Nephron progenitor cell (in vitro differentiated cells): Measurements from ENCODE around the gene C3.
"Not testable (repeated sequence)": the region's sequence is repeated elsewhere in the genome, so short reads cannot be mapped to it uniquely, and the experiment has no call there.

Experiments
- DNase-seq: peaks from one replicate; pipeline ENCODE4 v3.0.0; 2021
- H3K27ac Mint-ChIP-seq: 2 replicates; pipeline ENCODE4 v1.8.0; 2021; ENCODE audit warnings: mild to moderate bottlenecking, moderate library complexity, mixed read lengths
- H3K27me3 Mint-ChIP-seq: 2 replicates; pipeline ENCODE4 v1.8.0; 2021; ENCODE audit warnings: mild to moderate bottlenecking, low read depth, mixed read lengths; ENCODE audit not compliant: poor library complexity
- H3K36me3 Mint-ChIP-seq: 2 replicates; pipeline ENCODE4 v1.8.0; 2021; ENCODE audit warnings: low read depth, mixed read lengths
- H3K4me1 Mint-ChIP-seq: 2 replicates; pipeline ENCODE4 v1.8.0; 2021; ENCODE audit warnings: mixed read lengths
- H3K4me3 Mint-ChIP-seq: 2 replicates; pipeline ENCODE4 v1.8.0; 2021; ENCODE audit warnings: mild to moderate bottlenecking, moderate library complexity, mixed read lengths
- H3K9me3 Mint-ChIP-seq: 2 replicates; pipeline ENCODE4 v1.8.0; 2021; ENCODE audit warnings: mild to moderate bottlenecking, moderate library complexity, mixed read lengths
- CTCF ChIP-seq: fragments of 200-600 bp; sonication (generic); IDR thresholded peaks from 2 replicates; pipeline ENCODE4 v1.5.0; 2021; ENCODE audit warnings: antibody characterized with exemption

Gene C3

GRCh38 chr19:6676288-6676687 is 44.2 kb downstream of the C3 start:
- no peak overlapping the region for H3K27ac Mint-ChIP-seq
- H3K9me3 Mint-ChIP-seq: peaks cover 63% of the 10 kb centered on the region
- H3K36me3 Mint-ChIP-seq: no peaks in the 10 kb centered on the region
- H3K27me3 Mint-ChIP-seq: peaks cover 21% of the 10 kb centered on the region
- TF ChIP-seq CTCF: no peak
- no peak overlapping the region for H3K4me3 Mint-ChIP-seq
- DNase-seq: no peak
- peaks cover 14% of the 10 kb centered on the region for H3K4me1 Mint-ChIP-seq

- no peaks in the 10 kb centered on the region for H3K36me3 Mint-ChIP-seq
- peak; percentile 27 for DNase-seq
- H3K27me3 Mint-ChIP-seq: peaks cover 15% of the 10 kb centered on the region
- no peak for TF ChIP-seq CTCF
- no peak overlapping the region for H3K27ac Mint-ChIP-seq
- H3K9me3 Mint-ChIP-seq: peaks cover 58% of the 10 kb centered on the region
- H3K4me3 Mint-ChIP-seq: no peak overlapping the region
- H3K4me1 Mint-ChIP-seq: peaks cover 14% of the 10 kb centered on the region
These were observed 45.6 kb downstream of the C3 start for GRCh38 chr19:6674868-6675305.

- Mint-ChIP-seq H3K9me3 (peaks cover 57% of the 10 kb centered on the region), H3K27me3 (peaks cover 12% of the 10 kb centered on the region), H3K4me1 (peaks cover 14% of the 10 kb centered on the region)
- not testable (repeated sequence) for H3K27ac Mint-ChIP-seq, H3K36me3 Mint-ChIP-seq, DNase-seq, H3K4me3 Mint-ChIP-seq
These were observed 46.0 kb downstream of the C3 start for GRCh38 chr19:6674408-6674807.

- Mint-ChIP-seq H3K4me3 (no peak overlapping the region), H3K27me3 (peaks cover 15% of the 10 kb centered on the region), H3K9me3 (peaks cover 49% of the 10 kb centered on the region), H3K36me3 (no peaks in the 10 kb centered on the region), H3K27ac (no peak overlapping the region), H3K4me1 (peaks cover 14% of the 10 kb centered on the region)
- DNase-seq: no peak
- TF ChIP-seq CTCF: no peak
These were observed 47.7 kb downstream of the C3 start for GRCh38 chr19:6672693-6673290.

GRCh38 chr19:6671960-6672359 is 48.5 kb downstream of the C3 start:
- Mint-ChIP-seq H3K27me3 (peaks cover 8% of the 10 kb centered on the region), H3K27ac (no peak overlapping the region), H3K36me3 (no peaks in the 10 kb centered on the region), H3K9me3 (peaks cover 43% of the 10 kb centered on the region), H3K4me3 (no peak overlapping the region), H3K4me1 (peaks cover 14% of the 10 kb centered on the region)
- no peak for DNase-seq
- TF ChIP-seq CTCF: no peak

GRCh38 chr19:6668691-6669090 is 51.8 kb downstream of the C3 start:
- Mint-ChIP-seq H3K4me1 (no peaks in the 10 kb centered on the region), H3K27me3 (peaks cover 13% of the 10 kb centered on the region), H3K4me3 (no peak overlapping the region), H3K27ac (no peak overlapping the region), H3K9me3 (peaks cover 26% of the 10 kb centered on the region), H3K36me3 (no peaks in the 10 kb centered on the region)
- DNase-seq: no peak
- TF ChIP-seq CTCF: no peak
